A673 (cell line): Measurements from ENCODE around the gene NAV2.

Experiments
- CTCF ChIP-seq: fragments of 300-800, 200-600 bp; sonication (generic); conservative IDR thresholded peaks from 2 replicates; pipeline ENCODE4 v1.5.1; 2017; ENCODE audit warnings: low read depth, mild to moderate bottlenecking, antibody characterized with exemption, low read length, moderate library complexity, mixed read lengths
- EZH2 ChIP-seq: fragments of 200-600 bp; sonication (generic); IDR thresholded peaks from 2 replicates; pipeline ENCODE4 v1.6.1; 2017; ENCODE audit warnings: borderline replicate concordance, low read depth, mild to moderate bottlenecking, mixed read lengths, antibody characterized with exemption, low read length; ENCODE audit not compliant: poor library complexity, severe bottlenecking

GRCh38 chr11:19770277-19770676, 57.6 kb downstream of the NAV2 start:
- no peak for TF ChIP-seq CTCF
- no peak for TF ChIP-seq EZH2
